Psoas muscle (tissue), 8 donors: ENCODE data around the gene CTAGE1. TPM values are rescaled to one million over a fixed set of nuclear protein-coding genes. Genes with fewer than 3 reads are reported as not detected.

Experiments used
- ATAC-seq, 4 donors: fragments of 200-7000 bp; cut with Tn5 transposase; one replicate each; pipeline ENCODE4 v1.9.1; 2020; ENCODE audit warnings: moderate library complexity in 3 of 4, mild to moderate bottlenecking in 2 of 4
- DNase-seq, 2 donors: peaks; one replicate each; pipeline ENCODE4 v3.0.0-alpha.2; 2020
- H3K27ac ChIP-seq: fragments of 200-600 bp; one replicate; pipeline ENCODE4 v1.8.0; 2022
- H3K27me3 ChIP-seq, 3 donors: fragments of 200-600 bp in 1 of 3; one replicate each; pipeline versions ENCODE4 v1.6.1 to v1.8.0; 2013 to 2022; ENCODE audit warnings: low read length in 2 of 3, mild to moderate bottlenecking in 2 of 3, moderate library complexity in 1 of 3; ENCODE audit not compliant: insufficient read depth in 3 of 3
- H3K36me3 ChIP-seq, 2 donors: fragments of 200-600 bp in 1 of 2; one replicate each; pipeline versions ENCODE4 v1.6.1 to v1.8.0; 2013 to 2022; ENCODE audit warnings: low read depth in 1 of 2, mild to moderate bottlenecking in 1 of 2, moderate library complexity in 1 of 2; ENCODE audit not compliant: insufficient read depth in 1 of 2
- H3K4me1 ChIP-seq: fragments of 200-600 bp; one replicate; pipeline ENCODE4 v1.8.0; 2022
- H3K4me3 ChIP-seq: fragments of 200-600 bp; one replicate; pipeline ENCODE4 v1.8.0; 2022; ENCODE audit warnings: mild to moderate bottlenecking
- H3K9me3 ChIP-seq: fragments of 200-600 bp; one replicate; pipeline ENCODE4 v1.8.0; 2022
- WGBS, 3 donors: extraction: QIAGEN DNeasy Blood & Tissue Kit; methylation state at CpG; one replicate each; pipeline versions ENCODE4 v1.1.6 to v1.1.7; 2013; 5-methylcytosine and 5-hydroxymethylcytosine counted together
- intact Hi-C, 2 donors: fragments of 100-400 bp; cut with DNase I; formaldehyde crosslinking; loops; one replicate each; pipeline versions ENCODE4 v1.11.0 to v1.14.2; 2022
- long read RNA-seq, 2 donors: library from polyadenylated mRNA; unstranded; transcript quantifications; one replicate each; pipeline ENCODE4 v2.0.0, GENCODE V29; 2021
- polyA plus RNA-seq, 3 donors: library from polyadenylated mRNA; stranded (reverse); fragments of 200-250 nt; gene quantifications; one replicate each; pipeline ENCODE4 v1.2.3, GENCODE V29; 2013
- total RNA-seq, 4 donors: library from RNA; stranded (reverse); fragmentation: NEBNext Ultra II Directional in 2 of 4; extraction: Animal tissue kit (Norgen Biotek cat#: 25700) in 2 of 4; gene quantifications; one replicate each; pipeline versions ENCODE4 v1.2.1 to v1.2.4, GENCODE V29; 2021 to 2023
- TF ChIP-seq, protein P1 (sequence below): fragments of 200-600 bp; IDR thresholded peaks from one replicate; pipeline ENCODE4 v1.8.0; 2022; ENCODE audit warnings: antibody characterized with exemption
- donor health status: healthy with polysubstance abuse.
- donor health status: DM: no; HTN: no; CAD: no; lungs with moderate emphysema.
- donor health status: Bipolar disorder and iron deficiency.
- donor health status: healthy.
- donor health status: DM: yes; HTN: yes; CAD: no.
- donor health status: DM: no; HTN: no; CAD: no.
- donor health status: DM: no; HTN: no; CAD: no.
- donor health status: DM: yes; HTN: yes; CAD: no.

The CTAGE1 gene, protein sequence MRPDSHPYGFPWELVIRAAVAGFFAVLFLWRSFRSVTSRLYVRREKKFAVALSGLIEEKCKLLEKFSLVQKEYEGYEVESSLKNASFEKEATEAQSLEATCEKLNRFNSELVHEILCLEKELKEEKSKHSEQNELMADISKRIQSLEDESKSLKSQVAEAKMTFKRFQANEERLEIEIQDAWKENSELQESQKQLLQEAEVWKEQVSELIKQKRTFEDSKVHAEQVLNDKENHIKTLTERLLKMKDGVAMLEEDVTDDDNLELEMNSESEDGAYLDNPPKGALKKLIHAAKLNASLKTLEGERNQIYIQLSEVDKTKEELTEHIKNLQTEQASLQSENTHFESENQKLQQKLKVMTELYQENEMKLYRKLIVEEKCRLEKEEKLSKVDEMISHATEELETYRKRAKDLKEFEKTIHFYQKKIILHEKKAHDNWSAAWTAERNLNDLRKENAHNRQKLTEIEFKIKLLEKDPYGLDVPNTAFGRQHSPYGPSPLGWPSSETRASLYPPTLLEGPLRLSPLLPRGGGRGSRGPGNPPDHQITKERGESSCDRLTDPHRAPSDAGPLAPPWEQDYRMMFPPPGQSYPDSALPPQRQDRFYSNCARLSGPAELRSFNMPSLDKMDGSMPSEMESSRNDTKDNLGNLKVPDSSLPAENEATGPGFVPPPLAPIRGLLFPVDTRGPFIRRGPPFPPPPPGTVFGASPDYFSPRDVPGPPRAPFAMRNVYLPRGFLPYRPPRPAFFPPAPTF
- total RNA-seq (not detected), polyA plus RNA-seq (not detected)
- long read RNA-seq, donor 1 = 0 reads
- long read RNA-seq, donor 2 = 0 reads

DNA sequence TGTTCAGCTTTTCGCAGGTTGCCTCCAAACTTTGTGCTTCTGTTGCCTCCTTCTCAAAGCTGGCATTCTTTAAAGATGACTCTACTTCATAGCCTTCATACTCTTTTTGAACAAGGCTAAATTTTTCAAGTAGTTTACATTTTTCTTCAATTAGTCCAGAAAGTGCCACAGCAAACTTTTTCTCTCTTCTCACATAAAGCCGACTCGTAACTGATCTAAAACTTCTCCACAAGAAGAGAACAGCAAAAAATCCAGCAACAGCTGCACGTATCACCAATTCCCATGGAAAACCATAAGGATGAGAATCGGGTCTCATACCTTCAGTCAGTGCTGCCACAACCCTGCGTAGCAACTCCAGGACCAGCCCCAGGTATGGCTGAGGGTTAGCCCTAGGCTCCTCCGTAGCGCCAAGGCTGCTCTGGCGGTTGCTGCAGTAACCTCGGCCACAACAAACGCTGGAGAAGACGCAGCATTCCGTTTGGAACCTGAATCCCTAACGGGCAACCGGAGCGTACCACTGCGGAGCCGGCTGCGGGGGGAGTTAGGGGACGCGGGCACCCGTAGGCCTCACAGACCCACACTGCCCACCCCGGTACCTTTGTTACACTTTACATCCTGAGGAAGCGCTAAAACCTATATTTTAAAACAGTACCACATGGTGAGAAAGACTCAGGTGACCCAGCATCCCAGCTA, at the start of gene CTAGE1:
TSS of gene CTAGE1 (minus strand) at position 420 of the 693 bp plus-strand sequence. CDS start at position 316, 104 bp downstream.
- no peaks in the 10 kb centered on the region for H3K36me3 ChIP-seq
- ATAC-seq (no peak), DNase-seq (no peak)
- TF ChIP-seq, protein P1, sequence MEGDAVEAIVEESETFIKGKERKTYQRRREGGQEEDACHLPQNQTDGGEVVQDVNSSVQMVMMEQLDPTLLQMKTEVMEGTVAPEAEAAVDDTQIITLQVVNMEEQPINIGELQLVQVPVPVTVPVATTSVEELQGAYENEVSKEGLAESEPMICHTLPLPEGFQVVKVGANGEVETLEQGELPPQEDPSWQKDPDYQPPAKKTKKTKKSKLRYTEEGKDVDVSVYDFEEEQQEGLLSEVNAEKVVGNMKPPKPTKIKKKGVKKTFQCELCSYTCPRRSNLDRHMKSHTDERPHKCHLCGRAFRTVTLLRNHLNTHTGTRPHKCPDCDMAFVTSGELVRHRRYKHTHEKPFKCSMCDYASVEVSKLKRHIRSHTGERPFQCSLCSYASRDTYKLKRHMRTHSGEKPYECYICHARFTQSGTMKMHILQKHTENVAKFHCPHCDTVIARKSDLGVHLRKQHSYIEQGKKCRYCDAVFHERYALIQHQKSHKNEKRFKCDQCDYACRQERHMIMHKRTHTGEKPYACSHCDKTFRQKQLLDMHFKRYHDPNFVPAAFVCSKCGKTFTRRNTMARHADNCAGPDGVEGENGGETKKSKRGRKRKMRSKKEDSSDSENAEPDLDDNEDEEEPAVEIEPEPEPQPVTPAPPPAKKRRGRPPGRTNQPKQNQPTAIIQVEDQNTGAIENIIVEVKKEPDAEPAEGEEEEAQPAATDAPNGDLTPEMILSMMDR = no peak
- no peak within 1 kb of the TSS for H3K4me3 ChIP-seq
- H3K9me3 ChIP-seq = no peaks in the 10 kb centered on the region
- WGBS, 3 donors = 72 to 77% (median 73%) methylated on average over 24 of the region's 24 CpGs
- intact Hi-C loops = no loop called here
- H3K27ac ChIP-seq = no peak within 1 kb of the TSS
- no peaks in the 10 kb centered on the region for H3K4me1 ChIP-seq
- H3K27me3 ChIP-seq = no peaks in the 10 kb centered on the region

DNA sequence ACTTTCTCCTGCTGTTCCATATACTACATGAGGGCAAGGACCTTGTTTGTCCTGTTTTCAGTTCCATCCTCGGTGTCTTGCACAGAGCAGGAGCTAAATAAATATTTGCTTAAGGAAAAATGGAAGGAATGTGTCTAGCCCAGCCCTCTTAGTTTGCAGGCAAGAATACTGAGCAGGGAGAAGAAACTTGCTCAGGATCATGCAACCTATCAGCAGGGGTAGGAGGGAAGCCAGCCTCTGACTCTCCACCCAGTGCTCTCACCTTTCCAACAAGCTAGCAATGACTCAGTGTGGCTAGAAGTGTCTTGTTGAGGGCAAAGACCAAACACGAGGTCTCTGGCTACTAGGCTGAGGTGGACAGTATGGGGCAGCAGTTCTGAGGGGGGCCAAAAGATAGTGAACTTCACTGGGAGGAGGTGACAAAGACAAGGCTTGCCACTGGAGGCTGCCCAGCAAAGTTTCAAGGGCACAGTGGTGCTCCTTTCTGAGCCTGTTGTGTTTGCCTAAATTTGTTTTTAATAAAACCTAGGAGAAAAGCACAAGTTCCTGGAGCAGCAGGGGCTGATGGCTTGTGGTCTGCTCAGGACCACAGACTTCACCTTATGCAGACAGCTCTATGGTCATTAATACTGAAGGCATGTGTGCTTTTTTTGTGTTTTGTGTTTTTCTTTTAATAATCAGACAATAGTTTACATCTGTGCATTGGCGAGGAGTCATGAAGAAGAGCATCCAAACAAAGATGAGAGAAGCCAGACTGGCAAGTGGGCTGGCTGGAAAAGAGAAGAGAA, 49.1 kb upstream of the CTAGE1 start:
- no peak overlapping the region for H3K27ac ChIP-seq
- ATAC-seq = peak in 2 of 4 donors; percentile 37 to 50

DNA sequence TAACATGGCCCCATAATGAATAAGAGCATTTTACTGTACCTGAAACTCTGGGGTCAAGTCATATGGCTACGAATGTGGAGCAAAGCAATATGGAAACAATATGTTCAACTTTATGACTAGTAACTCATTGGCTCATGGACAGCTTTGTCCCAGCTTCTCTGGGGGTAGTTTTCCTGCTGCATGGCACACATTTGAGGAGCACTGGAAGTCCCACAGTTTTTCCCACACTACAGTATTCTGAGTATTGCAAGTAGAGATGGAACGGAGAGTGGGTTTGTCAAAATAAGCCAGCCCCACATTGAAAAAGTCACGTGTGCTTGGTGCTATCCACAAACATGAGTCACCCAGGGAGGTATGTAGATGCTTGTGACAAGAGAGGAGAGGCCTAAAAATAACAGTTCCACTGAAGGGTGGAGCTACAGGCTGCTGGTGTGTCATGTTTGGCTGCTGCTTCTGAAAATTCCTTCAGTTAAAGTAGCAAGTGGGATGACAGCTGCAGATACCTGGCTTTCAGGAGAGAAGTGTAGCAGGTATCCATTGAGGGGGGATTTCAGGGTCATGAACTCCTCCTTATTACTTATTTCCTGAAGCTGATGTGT, 48.2 kb upstream of the CTAGE1 start:
- peaks cover 0 to 3% (median 0%) of the 10 kb centered on the region in 3 donors for H3K27me3 ChIP-seq
- no peak overlapping the region for H3K27ac ChIP-seq
- ATAC-seq (peak; percentile 85 to 94 (median 92)), DNase-seq (no peak)
- no peak overlapping the region for H3K4me3 ChIP-seq
- H3K36me3 ChIP-seq = no peaks in the 10 kb centered on the region
- TF ChIP-seq, protein P1 = no peak
- WGBS, 3 donors = 47 to 57% (median 53%) methylated on average over 3 of the region's 3 CpGs
- intact Hi-C loops = no loop called here
- H3K9me3 ChIP-seq = no peaks in the 10 kb centered on the region
- no peaks in the 10 kb centered on the region for H3K4me1 ChIP-seq

More for the DNA sequence above, 49.1 kb upstream of the CTAGE1 start:
- Histone ChIP-seq H3K36me3 (no peaks in the 10 kb centered on the region), H3K4me1 (no peaks in the 10 kb centered on the region), H3K27me3 (peaks cover 0 to 3% (median 0%) of the 10 kb centered on the region in 3 donors), H3K9me3 (no peaks in the 10 kb centered on the region), H3K4me3 (no peak overlapping the region)
- WGBS, 3 donors = 53 to 57% (median 54%) methylated on average over 3 of the region's 3 CpGs
- intact Hi-C loops = no loop called here
- no peak for DNase-seq
- TF ChIP-seq, protein P1 = no peak

DNA sequence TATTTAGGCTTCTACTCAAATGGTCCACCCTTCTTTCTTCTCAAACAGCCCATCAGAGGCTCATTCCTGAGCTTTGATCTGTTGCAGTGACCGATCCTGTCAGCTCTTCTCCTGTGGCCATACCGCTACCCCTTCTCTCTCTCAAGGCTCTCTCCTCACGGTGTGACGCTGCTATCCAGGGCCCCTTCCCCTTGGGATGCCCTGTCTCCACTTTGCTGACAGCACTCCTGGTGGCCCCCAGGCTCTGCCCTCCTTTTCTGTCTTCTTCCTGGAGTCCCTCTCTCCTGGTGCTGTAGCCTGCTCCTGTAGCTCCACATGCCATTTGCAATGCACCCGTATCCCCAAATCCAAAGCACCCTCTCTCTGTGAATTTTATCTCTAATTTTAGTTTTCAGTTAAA, 45.4 kb upstream of the CTAGE1 start:
- no peaks in the 10 kb centered on the region for H3K9me3 ChIP-seq
- no peak for DNase-seq
- no peak for ATAC-seq
- H3K4me1 ChIP-seq = no peaks in the 10 kb centered on the region
- 55 to 69% (median 55%) methylated on average over 5 of the region's 5 CpGs for WGBS, 3 donors
- TF ChIP-seq, protein P1 = no peak
- intact Hi-C loops = no loop called here
- H3K4me3 ChIP-seq = no peak overlapping the region
- no peaks in the 10 kb centered on the region for H3K36me3 ChIP-seq
- no peak overlapping the region for H3K27ac ChIP-seq
- H3K27me3 ChIP-seq = peaks cover 0 to 4% (median 0%) of the 10 kb centered on the region in 3 donors
